Stimulated activated CD4-positive, alpha-beta T cell treated with anti-CD3 and anti-CD28 coated beads, Interleukin-12 subunit alpha, Interleukin-12 subunit beta, amount 100 ng/mL, for 48 hours (primary cell): ENCODE measurements around the gene ATG16L1.
"Not testable (repeated sequence)": the region's sequence is repeated elsewhere in the genome, so short reads cannot be mapped to it uniquely, and the experiment has no call there.

Experiments
- DNase-seq, 3 donors: peaks; one replicate each; pipeline ENCODE4 v3.0.0-alpha.2; 2020; ENCODE audit warnings: low read depth in 2 of 3, low spot score in 1 of 3

ATG16L1 gene

GRCh38 chr2:233329489-233330135, 78.1 kb downstream of the ATG16L1 start:
- no peak for DNase-seq

- DNase-seq, result peak; percentile 26 to 45 (median 27)
These were observed 80.1 kb downstream of the ATG16L1 start for GRCh38 chr2:233331536-233331935.

- DNase-seq, result no peak
These were observed 80.7 kb downstream of the ATG16L1 start for GRCh38 chr2:233332125-233332524.

DNA sequence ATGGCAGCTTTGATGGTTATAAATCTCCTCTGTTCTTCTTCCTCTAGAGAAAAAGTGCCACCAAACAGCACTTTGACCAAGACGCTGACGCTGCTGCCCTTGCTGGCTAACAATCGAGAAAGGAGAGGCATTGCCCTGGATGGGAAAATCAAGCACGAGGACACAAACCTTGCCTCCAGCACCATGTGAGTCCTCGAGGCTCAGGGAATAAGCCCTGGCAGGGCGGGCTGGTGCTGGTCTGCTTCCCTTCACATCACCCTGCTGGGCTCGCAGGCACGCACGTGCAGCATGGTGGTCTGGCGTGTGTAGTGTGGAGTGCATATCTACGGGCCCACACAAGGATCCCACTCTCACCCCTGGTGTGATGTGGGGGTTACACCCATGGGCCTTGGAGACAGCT, 83.4 kb downstream of the ATG16L1 start:
- DNase-seq, result no peak

- not testable (repeated sequence) for DNase-seq
These were observed 84.6 kb downstream of the ATG16L1 start for GRCh38 chr2:233336091-233336490.

DNA sequence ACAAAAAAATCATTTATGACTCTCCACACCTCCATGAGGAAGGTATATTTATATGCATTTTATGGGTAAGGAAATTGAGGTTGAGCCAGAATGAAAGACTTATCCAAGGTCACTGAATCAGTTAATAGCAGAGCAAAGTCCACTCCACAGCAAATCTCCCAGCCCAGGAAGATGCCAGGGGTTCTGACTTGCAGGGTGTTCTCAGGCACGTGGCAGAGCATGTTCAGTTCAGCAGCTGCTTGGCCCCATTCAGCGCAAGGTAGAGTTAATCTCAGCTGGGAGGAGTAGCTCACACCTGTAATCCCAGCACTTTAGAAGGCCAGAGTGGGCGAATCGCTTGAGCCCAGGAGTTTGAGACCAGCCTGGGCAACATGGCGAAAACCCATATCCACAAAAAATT, 85.1 kb downstream of the ATG16L1 start:
- DNase-seq, result no peak

GRCh38 chr2:233338046-233338445, 86.6 kb downstream of the ATG16L1 start:
- DNase-seq, result no peak

GRCh38 chr2:233338812-233339368, 87.4 kb downstream of the ATG16L1 start:
- no peak for DNase-seq

- no peak for DNase-seq
These were observed 88.0 kb downstream of the ATG16L1 start for GRCh38 chr2:233339427-233339826.

- DNase-seq, result no peak
These were observed 89.8 kb downstream of the ATG16L1 start for GRCh38 chr2:233341296-233341695.

- no peak for DNase-seq
These were observed 90.8 kb downstream of the ATG16L1 start for GRCh38 chr2:233342301-233342700.

- DNase-seq, result no peak
These were observed 91.8 kb downstream of the ATG16L1 start for GRCh38 chr2:233343171-233343705.
